T-cell (primary cell): ENCODE results near the gene GART. TPM values are rescaled to one million over a fixed set of nuclear protein-coding genes. Genes with fewer than 3 reads are reported as not detected.

ENCODE experiments used
- ATAC-seq, 4 experiments: fragments of 200-7000 bp in 3 of 4; fragments of 150-1000 bp in 1 of 4; cut with Tn5 transposase; replicated peaks in 1 of 4; 1 replicate in 3 of 4; 2 replicates in 1 of 4; pipeline ENCODE4 v1.10.0; 2021; ENCODE audit warnings: moderate library complexity in 3 of 4, mild to moderate bottlenecking in 2 of 4, moderate number of reproducible peaks in 1 of 4
- CTCF ChIA-PET, 2 donors: fragments of 300-600 bp; sonication (Branson Sonifier 250); formaldehyde crosslinking; loops; one replicate each; lab custom pipeline; 2022; ENCODE audit warnings: antibody characterized with exemption in 2 of 2; lab: Charles Lee
- POLR2A ChIA-PET, 2 donors: fragments of 300-600 bp; sonication (Branson Sonifier 250); formaldehyde crosslinking; loops; one replicate each; lab custom pipeline; 2022; ENCODE audit warnings: antibody characterized with exemption in 2 of 2; lab: Charles Lee
- DNase-seq, 35 experiments: peaks; one replicate each; pipeline versions ENCODE4 v3.0.0 to v3.0.0-alpha.2; 2013 to 2023
- H3K27ac ChIP-seq: one replicate; pipeline ENCODE4 v1.5.1; 2013; ENCODE audit warnings: low read length
- H3K27me3 ChIP-seq, 2 experiments: replicated peaks in 1 of 2; 1 replicate in 1 of 2; 2 replicates in 1 of 2; pipeline versions ENCODE4 v1.6.1 to v1.7.0; 2013; ENCODE audit warnings: low read length in 1 of 2, mixed read lengths in 1 of 2; ENCODE audit not compliant: control insufficient read depth in 2 of 2, insufficient read depth in 2 of 2; ENCODE audit errors: extremely low read depth in 1 of 2
- H3K36me3 ChIP-seq, 2 donors: 1 replicate in 1 of 2; 2 replicates in 1 of 2; pipeline versions ENCODE4 v1.6.1 to v1.7.0; 2013; ENCODE audit warnings: low read length in 1 of 2; ENCODE audit not compliant: control insufficient read depth in 2 of 2, insufficient read depth in 1 of 2; ENCODE audit errors: extremely low read depth in 1 of 2
- H3K4me1 ChIP-seq, 2 experiments: 1 replicate in 1 of 2; 2 replicates in 1 of 2; pipeline versions ENCODE4 v1.6.1 to v1.7.0; 2013; ENCODE audit warnings: low read length in 2 of 2, mixed read lengths in 1 of 2; ENCODE audit not compliant: insufficient read depth in 2 of 2, control insufficient read depth in 1 of 2; ENCODE audit errors: extremely low read depth in 1 of 2
- H3K4me3 ChIP-seq, 2 donors: 1 replicate in 1 of 2; 2 replicates in 1 of 2; pipeline versions ENCODE4 v1.5.1 to v1.7.0; 2013; ENCODE audit warnings: mild to moderate bottlenecking in 2 of 2, low read length in 1 of 2, moderate library complexity in 1 of 2; ENCODE audit not compliant: control insufficient read depth in 1 of 2; ENCODE audit errors: extremely low read depth in 1 of 2
- H3K9me3 ChIP-seq: 2 replicates; pipeline ENCODE4 v1.7.0; 2013
- H3K27ac Mint-ChIP-seq, 2 donors: one replicate each; pipeline ENCODE4 v1.8.0; 2020 to 2021; ENCODE audit warnings: mild to moderate bottlenecking in 2 of 2, mixed read lengths in 2 of 2
- H3K27me3 Mint-ChIP-seq, 2 donors: one replicate each; pipeline ENCODE4 v1.8.0; 2021 to 2022; ENCODE audit warnings: mixed read lengths in 2 of 2
- H3K36me3 Mint-ChIP-seq: one replicate; pipeline ENCODE4 v1.8.0; 2021; ENCODE audit warnings: mixed read lengths
- H3K4me1 Mint-ChIP-seq, 3 donors: one replicate each; pipeline ENCODE4 v1.8.0; 2020 to 2022; ENCODE audit warnings: mixed read lengths in 3 of 3, mild to moderate bottlenecking in 1 of 3
- H3K4me3 Mint-ChIP-seq, 3 donors: one replicate each; pipeline ENCODE4 v1.8.0; 2020 to 2022; ENCODE audit warnings: mild to moderate bottlenecking in 3 of 3, mixed read lengths in 3 of 3, moderate library complexity in 3 of 3
- H3K9me3 Mint-ChIP-seq, 3 donors: one replicate each; pipeline ENCODE4 v1.8.0; 2020 to 2022; ENCODE audit warnings: mixed read lengths in 3 of 3
- WGBS: methylation state at CpG from one replicate; pipeline ENCODE4 v1.1.5; 2013; ENCODE audit warnings: missing lambda C conversion rate; ENCODE audit not compliant: insufficient coverage; 5-methylcytosine and 5-hydroxymethylcytosine counted together
- total RNA-seq, 35 experiments: library from RNA in 6 of 35; stranded (reverse) in 6 of 35; fragments of 120-200 nt in 1 of 35; gene quantifications; one replicate each; pipeline versions ENCODE4 v1.2.1 to v1.2.4 and lab custom pipeline; 2013 to 2026

GART gene
- total RNA-seq, 5 donors from 2014 or later (not counting 1 experiment from before 2014, with no cell fraction given), result 37.6 to 97.4 (median 84.6) TPM

GRCh38 chr21:33461538-33462250 lies 80.2 kb downstream of the GART start:
- ChIA-PET CTCF (interaction anchor here (0.5 kb wide), 2 partner anchors 15 to 288 kb away, joined by 3 to 4 read pairs; no protein-coding TSS in a partner anchor), POLR2A (interaction anchor here in 1 of 2 donors (0.7 to 1.1 kb wide), 2 partner anchors 9 to 782 kb away, joined by 3 read pairs; no protein-coding TSS in a partner anchor)
- Mint-ChIP-seq H3K4me1 (no peaks in the 10 kb centered on the region), H3K9me3 (no peaks in the 10 kb centered on the region), H3K36me3 (peaks cover 29% of the 10 kb centered on the region), H3K27me3 (no peaks in the 10 kb centered on the region), H3K27ac (no peak overlapping the region), H3K4me3 (no peak overlapping the region)
- no peaks in the 10 kb centered on the region for H3K9me3 ChIP-seq
- no peak for DNase-seq
- H3K36me3 ChIP-seq, result peaks cover 0 to 32% of the 10 kb centered on the region in 2 donors
- no peak for ATAC-seq
- H3K27me3 ChIP-seq, result no peaks in the 10 kb centered on the region
- H3K4me3 ChIP-seq, result no peak overlapping the region
- H3K27ac ChIP-seq, result no peak overlapping the region
- H3K4me1 ChIP-seq, result no peaks in the 10 kb centered on the region
- WGBS, result 67% methylated on average over 1 of the region's 5 CpGs

- WGBS, result 100% methylated on average over 1 of the region's 3 CpGs
Measured at GRCh38 chr21:33458861-33459260, 83.1 kb downstream of the GART start.

GRCh38 chr21:33455686-33456446 lies 86.1 kb downstream of the GART start:
- POLR2A ChIA-PET, result no interaction called here
- Mint-ChIP-seq H3K36me3 (peaks cover 32% of the 10 kb centered on the region), H3K4me1 (no peaks in the 10 kb centered on the region), H3K27me3 (no peaks in the 10 kb centered on the region), H3K4me3 (no peak overlapping the region), H3K27ac (no peak overlapping the region), H3K9me3 (no peaks in the 10 kb centered on the region)
- CTCF ChIA-PET, result interaction anchor here (0.6 to 1.1 kb wide), 3 partner anchors 11 to 259 kb away, joined by 3 to 4 read pairs (median 3); no protein-coding TSS in a partner anchor
- Histone ChIP-seq H3K4me1 (no peaks in the 10 kb centered on the region), H3K4me3 (no peak overlapping the region), H3K36me3 (peaks cover 0 to 54% of the 10 kb centered on the region in 2 donors), H3K27ac (no peak overlapping the region), H3K27me3 (no peaks in the 10 kb centered on the region), H3K9me3 (no peaks in the 10 kb centered on the region)
- WGBS, result no CpG with 5 or more reads among the region's 6 CpGs
- no peak for ATAC-seq
- no peak for DNase-seq

More at GRCh38 chr21:33458861-33459260, 83.1 kb downstream of the GART start:
- POLR2A ChIA-PET, result interaction anchor here in 1 of 2 donors (0.8 kb wide), 1 partner anchor 97 kb away, joined by 3 read pairs; no protein-coding TSS in a partner anchor
- Histone ChIP-seq H3K9me3 (no peaks in the 10 kb centered on the region), H3K4me3 (no peak overlapping the region), H3K27ac (no peak overlapping the region), H3K4me1 (no peaks in the 10 kb centered on the region), H3K36me3 (peaks cover 0 to 51% of the 10 kb centered on the region in 2 donors), H3K27me3 (no peaks in the 10 kb centered on the region)
- DNase-seq (no peak), ATAC-seq (no peak)
- Mint-ChIP-seq H3K4me1 (no peaks in the 10 kb centered on the region), H3K9me3 (no peaks in the 10 kb centered on the region), H3K27me3 (no peaks in the 10 kb centered on the region), H3K36me3 (peaks cover 28% of the 10 kb centered on the region), H3K4me3 (no peak overlapping the region), H3K27ac (no peak overlapping the region)
- CTCF ChIA-PET, result interaction anchor here in 1 of 2 donors (0.6 kb wide), 1 partner anchor 385 kb away, joined by 3 read pairs; no protein-coding TSS in a partner anchor

Other genes with a start within 250 kb of the GART start
- gene IFNAR1, start 217.1 kb downstream of the GART start, total RNA-seq, result 10 to 100 TPM; 22.1 to 51.1 (median 45.6) TPM
- gene IFNGR2, start 138.7 kb downstream of the GART start, total RNA-seq, result 10 to 100 TPM; 14.2 to 28.3 (median 22.5) TPM
- 10 to 100 TPM; 47.0 to 98.9 (median 73.4) TPM for gene TMEM50B, start 62.1 kb downstream of the GART start, total RNA-seq
- 1 to 10 TPM in 1 of 5 donors, under 1 TPM in 3, not detected in 1; 0.53 to 1.2 (median 0.75) TPM for gene DNAJC28, start 50.4 kb downstream of the GART start, total RNA-seq
- 100 to 1,000 TPM; 360 to 418 (median 374) TPM for gene SON, start 921 bp upstream of the GART start, total RNA-seq
- 10 to 100 TPM in 3 of 5 donors, 1 to 10 TPM in 2; 8.9 to 14.6 (median 11.0) TPM for gene DONSON, start 46.6 kb upstream of the GART start, total RNA-seq
- 10 to 100 TPM; 26.5 to 58.3 (median 47.8) TPM for gene CRYZL1, start 99.6 kb upstream of the GART start, total RNA-seq
- 1 to 10 TPM; 2.3 to 3.9 (median 3.0) TPM for gene ITSN1, start 100.4 kb upstream of the GART start, total RNA-seq